Measurements from ENCODE around the gene ADRM1.

The ADRM1 gene

DNA sequence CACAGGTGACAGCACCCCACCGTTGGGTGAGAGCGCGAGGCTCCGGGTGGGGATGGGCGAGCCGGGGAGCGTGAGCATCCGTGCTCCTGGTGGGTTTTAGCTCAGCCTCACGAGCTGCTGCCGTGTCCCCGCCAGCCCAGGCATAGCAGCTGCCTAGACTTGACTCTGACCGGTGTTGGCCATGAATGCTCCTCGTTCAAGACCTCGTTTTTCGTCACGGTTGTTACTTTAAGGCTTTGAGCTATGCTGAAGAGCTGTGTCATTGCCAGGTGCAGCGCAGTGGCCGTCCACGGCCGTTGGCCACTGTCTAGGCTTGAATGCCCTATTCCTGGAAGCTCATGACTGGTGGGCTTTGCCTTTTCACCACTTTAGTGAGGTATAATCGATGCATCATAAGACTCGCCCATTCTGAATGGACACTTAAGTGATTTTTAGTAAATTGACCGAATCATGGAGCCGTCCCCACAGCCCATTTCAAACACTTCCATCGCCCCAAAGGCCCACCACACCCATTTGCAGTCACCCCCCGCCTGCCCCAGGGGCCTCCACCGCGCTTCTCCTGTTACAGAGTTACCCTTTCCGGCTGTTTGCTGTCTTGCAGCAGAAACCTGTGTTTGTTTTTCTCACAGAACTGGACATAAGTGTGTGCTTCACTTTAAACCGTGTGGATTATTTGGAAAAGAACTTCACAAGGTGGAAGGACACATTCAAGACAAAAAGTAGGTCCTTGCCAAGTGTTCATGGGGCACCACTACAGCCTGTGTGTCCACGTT is 21.4 kb upstream of the ADRM1 start:
- DNase-seq = no peak
- Histone ChIP-seq H3K9me3 (ENCODE audit: severe bottlenecking) (no peaks in the 10 kb centered on the region), H3K4me3 (ENCODE audit: low read depth, low read length) (no peak overlapping the region), H3K27me3 (ENCODE audit: insufficient read depth, low read depth, severe bottlenecking) (no peaks in the 10 kb centered on the region), H3K36me3 (peaks cover 52% of the 10 kb centered on the region), H3K27ac (no peak overlapping the region)
- TF ChIP-seq, protein P1, sequence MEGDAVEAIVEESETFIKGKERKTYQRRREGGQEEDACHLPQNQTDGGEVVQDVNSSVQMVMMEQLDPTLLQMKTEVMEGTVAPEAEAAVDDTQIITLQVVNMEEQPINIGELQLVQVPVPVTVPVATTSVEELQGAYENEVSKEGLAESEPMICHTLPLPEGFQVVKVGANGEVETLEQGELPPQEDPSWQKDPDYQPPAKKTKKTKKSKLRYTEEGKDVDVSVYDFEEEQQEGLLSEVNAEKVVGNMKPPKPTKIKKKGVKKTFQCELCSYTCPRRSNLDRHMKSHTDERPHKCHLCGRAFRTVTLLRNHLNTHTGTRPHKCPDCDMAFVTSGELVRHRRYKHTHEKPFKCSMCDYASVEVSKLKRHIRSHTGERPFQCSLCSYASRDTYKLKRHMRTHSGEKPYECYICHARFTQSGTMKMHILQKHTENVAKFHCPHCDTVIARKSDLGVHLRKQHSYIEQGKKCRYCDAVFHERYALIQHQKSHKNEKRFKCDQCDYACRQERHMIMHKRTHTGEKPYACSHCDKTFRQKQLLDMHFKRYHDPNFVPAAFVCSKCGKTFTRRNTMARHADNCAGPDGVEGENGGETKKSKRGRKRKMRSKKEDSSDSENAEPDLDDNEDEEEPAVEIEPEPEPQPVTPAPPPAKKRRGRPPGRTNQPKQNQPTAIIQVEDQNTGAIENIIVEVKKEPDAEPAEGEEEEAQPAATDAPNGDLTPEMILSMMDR (IDR thresholded peaks at IDR 0.05; ENCODE audit: low read depth, low read length) = no peak

- Histone ChIP-seq H3K9me3 (ENCODE audit: severe bottlenecking) (no peaks in the 10 kb centered on the region), H3K4me3 (ENCODE audit: low read depth, low read length) (no peak overlapping the region), H3K27me3 (ENCODE audit: insufficient read depth, low read depth, severe bottlenecking) (no peaks in the 10 kb centered on the region), H3K36me3 (peaks cover 52% of the 10 kb centered on the region), H3K27ac (no peak overlapping the region)
- DNase-seq = no peak
- TF ChIP-seq, protein P1 (IDR thresholded peaks at IDR 0.05; ENCODE audit: low read depth, low read length) = no peak
Measured at GRCh38 chr20:62282103-62282502, 20.7 kb upstream of the ADRM1 start.

DNA sequence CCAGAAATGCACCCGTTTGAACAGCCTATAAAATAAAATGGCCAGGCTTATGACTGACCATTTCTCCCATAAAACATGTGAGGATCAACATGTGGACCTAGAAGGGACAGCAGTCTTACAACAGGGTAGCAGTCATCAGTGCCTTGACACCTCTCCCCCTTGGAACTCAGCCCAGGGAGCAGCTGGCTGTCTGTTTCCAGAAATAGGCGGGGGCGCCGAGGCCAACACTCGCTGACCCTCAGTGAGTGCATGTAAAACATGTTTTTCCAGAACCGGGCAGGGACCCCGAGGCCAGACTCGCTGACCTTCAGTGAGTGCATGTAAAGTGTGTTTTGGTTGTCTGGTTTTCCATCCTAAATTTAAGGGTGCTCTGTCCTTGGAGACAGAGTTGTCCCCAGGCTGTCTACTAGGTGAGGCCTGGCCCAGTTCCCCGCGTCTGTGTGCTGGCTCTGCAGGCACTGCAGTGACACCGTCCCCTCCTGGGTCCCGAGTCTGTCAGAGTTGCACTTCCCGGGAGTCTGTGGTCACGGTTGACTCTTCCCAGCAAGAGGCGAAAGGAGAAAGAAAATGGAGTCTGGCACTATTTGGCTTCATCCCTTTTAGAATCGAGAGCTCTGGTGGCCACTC is 19.8 kb upstream of the ADRM1 start:
- H3K27ac ChIP-seq = no peak overlapping the region
- H3K27me3 ChIP-seq (ENCODE audit: insufficient read depth, low read depth, severe bottlenecking) = no peaks in the 10 kb centered on the region
- TF ChIP-seq, protein P1 (IDR thresholded peaks at IDR 0.05; ENCODE audit: low read depth, low read length) = no peak
- no peak overlapping the region for H3K4me3 ChIP-seq (ENCODE audit: low read depth, low read length)
- peaks cover 52% of the 10 kb centered on the region for H3K36me3 ChIP-seq
- DNase-seq = no peak
- no peaks in the 10 kb centered on the region for H3K9me3 ChIP-seq (ENCODE audit: severe bottlenecking)

- Histone ChIP-seq H3K27me3 (ENCODE audit: insufficient read depth, low read depth, severe bottlenecking) (no peaks in the 10 kb centered on the region), H3K9me3 (ENCODE audit: severe bottlenecking) (no peaks in the 10 kb centered on the region), H3K36me3 (peaks cover 51% of the 10 kb centered on the region), H3K27ac (no peak overlapping the region), H3K4me3 (ENCODE audit: low read depth, low read length) (no peak overlapping the region)
- no peak for DNase-seq
- TF ChIP-seq, protein P1 (IDR thresholded peaks at IDR 0.05; ENCODE audit: low read depth, low read length) = no peak
Measured at GRCh38 chr20:62284448-62284847, 18.3 kb upstream of the ADRM1 start.

- peaks cover 46% of the 10 kb centered on the region for H3K36me3 ChIP-seq
- H3K27ac ChIP-seq = no peak overlapping the region
- H3K9me3 ChIP-seq (ENCODE audit: severe bottlenecking) = no peaks in the 10 kb centered on the region
- TF ChIP-seq, protein P1 (IDR thresholded peaks at IDR 0.05; ENCODE audit: low read depth, low read length) = no peak
- H3K4me3 ChIP-seq (ENCODE audit: low read depth, low read length) = no peak overlapping the region
- no peaks in the 10 kb centered on the region for H3K27me3 ChIP-seq (ENCODE audit: insufficient read depth, low read depth, severe bottlenecking)
- no peak for DNase-seq
Measured at GRCh38 chr20:62285151-62285550, 17.6 kb upstream of the ADRM1 start.

All from WERI-Rb-1 (cell line).